Measurements from ENCODE around the gene INCA1.
A peak's percentile ranks its signal among the peaks of the same experiment; 100 is the strongest.

Gene INCA1

DNA sequence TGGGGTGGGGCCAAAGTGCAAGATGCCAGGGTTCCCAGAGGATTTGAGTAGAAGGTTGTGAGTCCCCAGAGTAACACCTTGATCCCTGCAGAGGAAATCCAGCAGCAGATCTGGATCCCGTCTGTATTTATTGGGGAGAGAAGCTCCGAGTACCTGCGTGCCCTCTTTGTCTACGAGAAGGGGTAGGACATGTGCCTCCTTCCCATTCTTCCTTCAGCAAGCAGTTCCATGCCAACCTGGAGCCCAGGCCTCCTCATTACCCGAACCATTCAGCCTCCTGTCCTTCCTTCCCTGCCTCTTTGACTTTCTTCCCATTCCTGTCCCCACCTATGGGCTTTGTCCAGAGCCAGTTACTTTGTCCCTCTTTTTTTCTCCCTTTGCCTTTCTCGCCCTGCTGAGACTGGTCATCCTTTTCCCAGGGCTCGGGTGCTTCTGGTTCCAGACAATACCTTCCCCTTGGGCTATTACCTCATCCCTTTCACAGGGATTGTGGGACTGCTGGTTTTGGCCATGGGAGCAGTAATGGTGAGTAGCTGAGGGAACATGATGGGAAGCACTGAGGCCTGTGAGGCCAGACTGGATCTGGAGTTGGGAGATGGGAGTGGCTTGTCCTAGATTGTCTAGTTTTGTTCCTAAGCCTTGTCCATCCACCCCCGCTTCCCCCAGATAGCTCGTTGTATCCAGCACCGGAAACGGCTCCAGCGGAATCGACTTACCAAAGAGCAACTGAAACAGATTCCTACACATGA, 54.4 kb downstream of the INCA1 start:
- H3K4me3 ChIP-seq (ENCODE audit: low read length): peak overlapping the region; percentile 90; the same call in 1 of the 2 replicates
- H3K4me1 ChIP-seq (ENCODE audit: control insufficient read depth, low read length): peaks cover 69% of the 10 kb centered on the region
- H3K9me2 ChIP-seq (replicated peaks; ENCODE audit: control insufficient read depth, low read length): no peaks in the 10 kb centered on the region
- H3K27me3 ChIP-seq (ENCODE audit: control insufficient read depth, low read length): no peaks in the 10 kb centered on the region
- peak overlapping the region; percentile 94 for H3K4me2 ChIP-seq (ENCODE audit: low read length)
- peaks cover 61% of the 10 kb centered on the region for H3F3A ChIP-seq (ENCODE audit: control insufficient read depth, insufficient read depth)
- H3K79me2 ChIP-seq (ENCODE audit: control insufficient read depth, low read length): peaks cover 93% of the 10 kb centered on the region
- peaks cover 13% of the 10 kb centered on the region; the same call in 1 of the 2 replicates for H4K20me1 ChIP-seq (ENCODE audit: control insufficient read depth, insufficient read depth, low read depth, low read length)
- no peaks in the 10 kb centered on the region for H3K9me3 ChIP-seq (ENCODE audit: control insufficient read depth, insufficient read depth, low read length)
- H3K36me3 ChIP-seq (ENCODE audit: control insufficient read depth, low read length): peaks cover 92% of the 10 kb centered on the region
- peak overlapping the region; percentile 99; the same call in 1 of the 2 replicates for H3K27ac ChIP-seq (ENCODE audit: low read depth, low read length)
- TF ChIP-seq CTCF (IDR thresholded peaks at IDR 0.05; ENCODE audit: low read depth, low read length, poor library complexity, severe bottlenecking): no peak

DNA sequence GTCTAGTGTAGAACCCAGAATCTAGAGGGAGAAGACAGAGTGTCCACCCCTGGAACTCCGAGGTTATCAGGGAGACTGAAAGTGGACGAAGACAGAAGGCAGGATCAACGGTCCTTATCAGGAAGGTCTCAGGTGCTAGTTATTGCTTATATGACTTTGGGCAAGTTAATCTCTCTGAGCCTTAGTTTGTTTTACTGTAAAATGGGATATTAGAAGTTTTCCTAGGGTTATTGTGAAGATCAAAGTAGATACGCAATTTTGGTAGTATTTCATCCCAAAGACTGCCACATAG, 56.1 kb downstream of the INCA1 start:
- Histone ChIP-seq H3K27ac (ENCODE audit: low read depth, low read length) (peak overlapping the region; percentile 92), H3F3A (ENCODE audit: control insufficient read depth, insufficient read depth) (peaks cover 51% of the 10 kb centered on the region), H3K27me3 (ENCODE audit: control insufficient read depth, low read length) (no peaks in the 10 kb centered on the region), H3K79me2 (ENCODE audit: control insufficient read depth, low read length) (peaks cover 81% of the 10 kb centered on the region), H3K4me2 (ENCODE audit: low read length) (peak overlapping the region; percentile 94), H3K4me1 (ENCODE audit: control insufficient read depth, low read length) (peaks cover 63% of the 10 kb centered on the region), H3K9me3 (ENCODE audit: control insufficient read depth, insufficient read depth, low read length) (no peaks in the 10 kb centered on the region), H3K4me3 (ENCODE audit: low read length) (peak overlapping the region; percentile 90), H3K36me3 (ENCODE audit: control insufficient read depth, low read length) (peaks cover 93% of the 10 kb centered on the region), H4K20me1 (ENCODE audit: control insufficient read depth, insufficient read depth, low read depth, low read length) (peaks cover 7% of the 10 kb centered on the region; the same call in 1 of the 2 replicates), H3K9me2 (replicated peaks; ENCODE audit: control insufficient read depth, low read length) (no peaks in the 10 kb centered on the region)
- no peak for TF ChIP-seq CTCF (IDR thresholded peaks at IDR 0.05; ENCODE audit: low read depth, low read length, poor library complexity, severe bottlenecking)

DNA sequence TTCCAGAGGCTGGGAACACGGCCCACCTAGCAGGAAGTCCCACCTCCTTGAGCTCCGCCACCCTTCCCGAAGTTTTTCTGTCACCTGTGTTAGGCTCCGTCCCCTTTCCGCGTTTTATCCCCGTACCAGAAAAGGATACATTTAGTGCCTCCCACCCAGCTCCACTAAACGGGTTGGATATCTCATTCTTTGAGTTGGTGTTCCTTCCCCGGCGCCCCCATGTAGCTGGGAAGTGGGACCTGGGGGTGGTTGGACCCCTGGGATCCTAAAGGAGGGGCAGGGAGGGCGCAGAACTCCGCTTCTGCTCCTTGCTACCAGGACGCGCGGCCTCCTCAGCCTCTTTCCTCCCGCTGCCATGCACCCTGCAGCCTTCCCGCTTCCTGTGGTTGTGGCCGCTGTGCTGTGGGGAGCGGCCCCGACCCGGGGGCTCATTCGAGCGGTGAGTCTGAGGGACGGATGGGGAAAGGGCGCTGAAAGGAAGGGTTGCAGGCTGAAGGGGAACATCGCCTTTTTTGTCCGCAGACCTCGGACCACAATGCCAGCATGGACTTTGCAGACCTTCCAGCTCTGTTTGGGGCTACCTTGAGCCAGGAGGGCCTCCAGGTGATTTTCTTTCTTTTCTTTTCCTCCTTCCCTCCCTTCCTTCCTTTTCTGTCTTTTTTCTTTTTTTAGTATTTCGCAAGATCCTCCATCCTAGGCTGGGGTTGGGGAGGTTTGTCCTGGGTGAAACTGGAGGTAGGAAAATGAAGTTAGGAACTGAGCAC, 56.6 kb downstream of the INCA1 start:
- peaks cover 46% of the 10 kb centered on the region for H3F3A ChIP-seq (ENCODE audit: control insufficient read depth, insufficient read depth)
- peaks cover 59% of the 10 kb centered on the region for H3K4me1 ChIP-seq (ENCODE audit: control insufficient read depth, low read length)
- H3K9me3 ChIP-seq (ENCODE audit: control insufficient read depth, insufficient read depth, low read length): no peaks in the 10 kb centered on the region
- H3K36me3 ChIP-seq (ENCODE audit: control insufficient read depth, low read length): peaks cover 93% of the 10 kb centered on the region
- peak overlapping the region; percentile 94 for H3K4me2 ChIP-seq (ENCODE audit: low read length)
- peaks cover 6% of the 10 kb centered on the region; the same call in 1 of the 2 replicates for H4K20me1 ChIP-seq (ENCODE audit: control insufficient read depth, insufficient read depth, low read depth, low read length)
- peak overlapping the region; percentile 90 for H3K4me3 ChIP-seq (ENCODE audit: low read length)
- H3K79me2 ChIP-seq (ENCODE audit: control insufficient read depth, low read length): peaks cover 75% of the 10 kb centered on the region
- no peaks in the 10 kb centered on the region for H3K9me2 ChIP-seq (replicated peaks; ENCODE audit: control insufficient read depth, low read length)
- no peaks in the 10 kb centered on the region for H3K27me3 ChIP-seq (ENCODE audit: control insufficient read depth, low read length)
- peak overlapping the region; percentile 92 for H3K27ac ChIP-seq (ENCODE audit: low read depth, low read length)
- TF ChIP-seq EZH2phosphoT487 (IDR thresholded peaks at IDR 0.05; ENCODE audit: borderline replicate concordance, low read length) (no peak), CTCF (IDR thresholded peaks at IDR 0.05; ENCODE audit: low read depth, low read length, poor library complexity, severe bottlenecking) (no peak)
